Liver (tissue), 2 donors: ENCODE data around the gene ABCC1.

Experiments used
- TF ChIP-seq, protein P1 (sequence below): IDR thresholded peaks from 2 replicates; pipeline ENCODE4 v1.6.1; 2016; ENCODE audit warnings: antibody characterized with exemption
- TF ChIP-seq, protein P2 (sequence below): fragments of 150-350 bp; IDR thresholded peaks from 2 replicates; pipeline ENCODE4 v1.5.1; 2017; ENCODE audit warnings: improper control_type of control experiment, low read depth, low read length; ENCODE audit not compliant: missing input control
- donor health status: healthy.

DNA sequence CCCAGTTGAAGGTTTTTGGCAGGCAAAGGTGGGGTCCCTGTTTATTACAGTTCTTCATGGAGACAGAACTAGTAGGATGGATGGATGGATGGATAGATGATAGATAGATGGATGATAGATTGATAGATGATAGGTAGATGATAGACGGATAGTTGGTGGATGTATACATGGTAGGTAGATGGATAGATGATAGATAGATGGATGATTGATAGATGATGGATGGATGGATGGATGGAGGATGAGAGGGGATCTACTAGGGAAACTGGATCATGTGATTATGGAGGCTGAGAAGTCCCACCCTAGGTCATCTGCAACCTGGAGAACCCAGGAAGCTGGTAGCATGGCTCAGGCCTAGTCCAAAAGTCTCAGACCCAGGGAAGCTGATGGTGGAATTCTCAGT is 88.6 kb downstream of the ABCC1 start:
- TF ChIP-seq, protein P1, sequence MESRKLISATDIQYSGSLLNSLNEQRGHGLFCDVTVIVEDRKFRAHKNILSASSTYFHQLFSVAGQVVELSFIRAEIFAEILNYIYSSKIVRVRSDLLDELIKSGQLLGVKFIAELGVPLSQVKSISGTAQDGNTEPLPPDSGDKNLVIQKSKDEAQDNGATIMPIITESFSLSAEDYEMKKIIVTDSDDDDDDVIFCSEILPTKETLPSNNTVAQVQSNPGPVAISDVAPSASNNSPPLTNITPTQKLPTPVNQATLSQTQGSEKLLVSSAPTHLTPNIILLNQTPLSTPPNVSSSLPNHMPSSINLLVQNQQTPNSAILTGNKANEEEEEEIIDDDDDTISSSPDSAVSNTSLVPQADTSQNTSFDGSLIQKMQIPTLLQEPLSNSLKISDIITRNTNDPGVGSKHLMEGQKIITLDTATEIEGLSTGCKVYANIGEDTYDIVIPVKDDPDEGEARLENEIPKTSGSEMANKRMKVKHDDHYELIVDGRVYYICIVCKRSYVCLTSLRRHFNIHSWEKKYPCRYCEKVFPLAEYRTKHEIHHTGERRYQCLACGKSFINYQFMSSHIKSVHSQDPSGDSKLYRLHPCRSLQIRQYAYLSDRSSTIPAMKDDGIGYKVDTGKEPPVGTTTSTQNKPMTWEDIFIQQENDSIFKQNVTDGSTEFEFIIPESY: no peak
- TF ChIP-seq, protein P2, sequence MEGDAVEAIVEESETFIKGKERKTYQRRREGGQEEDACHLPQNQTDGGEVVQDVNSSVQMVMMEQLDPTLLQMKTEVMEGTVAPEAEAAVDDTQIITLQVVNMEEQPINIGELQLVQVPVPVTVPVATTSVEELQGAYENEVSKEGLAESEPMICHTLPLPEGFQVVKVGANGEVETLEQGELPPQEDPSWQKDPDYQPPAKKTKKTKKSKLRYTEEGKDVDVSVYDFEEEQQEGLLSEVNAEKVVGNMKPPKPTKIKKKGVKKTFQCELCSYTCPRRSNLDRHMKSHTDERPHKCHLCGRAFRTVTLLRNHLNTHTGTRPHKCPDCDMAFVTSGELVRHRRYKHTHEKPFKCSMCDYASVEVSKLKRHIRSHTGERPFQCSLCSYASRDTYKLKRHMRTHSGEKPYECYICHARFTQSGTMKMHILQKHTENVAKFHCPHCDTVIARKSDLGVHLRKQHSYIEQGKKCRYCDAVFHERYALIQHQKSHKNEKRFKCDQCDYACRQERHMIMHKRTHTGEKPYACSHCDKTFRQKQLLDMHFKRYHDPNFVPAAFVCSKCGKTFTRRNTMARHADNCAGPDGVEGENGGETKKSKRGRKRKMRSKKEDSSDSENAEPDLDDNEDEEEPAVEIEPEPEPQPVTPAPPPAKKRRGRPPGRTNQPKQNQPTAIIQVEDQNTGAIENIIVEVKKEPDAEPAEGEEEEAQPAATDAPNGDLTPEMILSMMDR: no peak
